HG03066 (cell line): ENCODE results near the gene AP1M1.

Source experiments
- ATAC-seq: cut with Tn5 transposase; IDR thresholded peaks from one replicate; pipeline ENCODE4 v1.9.1; 2021; ENCODE audit warnings: low read depth; ENCODE audit not compliant: unreplicated experiment

Gene AP1M1

GRCh38 chr19:16207063-16207462 lies 9.4 kb downstream of the AP1M1 start:
- no peak for ATAC-seq

- ATAC-seq = no peak
Measured at GRCh38 chr19:16207490-16208025, 9.8 kb downstream of the AP1M1 start.

- no peak for ATAC-seq
Measured at GRCh38 chr19:16208064-16208759, 10.5 kb downstream of the AP1M1 start.

- no peak for ATAC-seq
Measured at GRCh38 chr19:16208847-16209665, 11.3 kb downstream of the AP1M1 start.

GRCh38 chr19:16210168-16210567 lies 12.5 kb downstream of the AP1M1 start:
- ATAC-seq = no peak

- no peak for ATAC-seq
Measured at GRCh38 chr19:16213076-16213475, 15.4 kb downstream of the AP1M1 start.

- ATAC-seq = no peak
Measured at GRCh38 chr19:16216744-16217670, 19.3 kb downstream of the AP1M1 start.

DNA sequence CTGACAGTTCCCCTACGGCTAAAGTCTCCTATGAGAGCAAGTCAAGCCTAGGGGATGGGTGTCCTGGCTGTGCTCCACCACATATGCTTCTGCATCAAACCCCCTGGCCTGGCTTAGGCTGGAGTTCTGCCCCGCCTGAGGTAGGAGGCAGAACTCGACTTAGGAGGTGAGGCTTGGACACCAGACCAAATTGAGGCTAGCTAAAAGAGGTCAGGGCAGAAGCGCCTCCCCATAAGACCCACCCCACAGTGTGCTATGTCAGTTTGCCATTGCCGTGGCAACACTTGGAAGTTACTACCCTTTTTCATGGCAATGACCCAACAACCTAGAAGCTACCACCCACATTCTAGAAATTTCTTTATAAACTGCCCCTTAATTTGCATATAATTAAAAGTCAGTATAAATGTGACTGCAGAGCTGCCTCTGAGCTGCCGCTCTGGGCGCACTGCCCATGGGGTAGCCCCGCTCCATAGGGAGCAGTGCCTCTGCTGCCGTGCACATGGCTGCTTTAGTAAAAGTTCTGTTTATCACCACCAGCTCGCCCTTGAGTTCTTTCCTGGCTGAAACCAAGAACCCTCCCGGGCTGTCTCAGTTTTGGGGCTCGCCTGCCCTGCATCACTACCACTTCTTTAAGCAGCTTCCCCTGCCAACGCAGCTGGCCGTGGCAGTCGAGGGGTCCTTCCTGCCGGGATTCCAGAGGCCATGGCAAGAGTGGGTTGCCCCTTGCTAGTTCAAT lies 20.2 kb downstream of the AP1M1 start:
- ATAC-seq = no peak

GRCh38 chr19:16218851-16219250 lies 21.1 kb downstream of the AP1M1 start:
- ATAC-seq = no peak

- no peak for ATAC-seq
Measured at GRCh38 chr19:16222806-16223205, 25.1 kb downstream of the AP1M1 start.

- ATAC-seq = no peak
Measured at GRCh38 chr19:16223746-16224145, 26.0 kb downstream of the AP1M1 start.

DNA sequence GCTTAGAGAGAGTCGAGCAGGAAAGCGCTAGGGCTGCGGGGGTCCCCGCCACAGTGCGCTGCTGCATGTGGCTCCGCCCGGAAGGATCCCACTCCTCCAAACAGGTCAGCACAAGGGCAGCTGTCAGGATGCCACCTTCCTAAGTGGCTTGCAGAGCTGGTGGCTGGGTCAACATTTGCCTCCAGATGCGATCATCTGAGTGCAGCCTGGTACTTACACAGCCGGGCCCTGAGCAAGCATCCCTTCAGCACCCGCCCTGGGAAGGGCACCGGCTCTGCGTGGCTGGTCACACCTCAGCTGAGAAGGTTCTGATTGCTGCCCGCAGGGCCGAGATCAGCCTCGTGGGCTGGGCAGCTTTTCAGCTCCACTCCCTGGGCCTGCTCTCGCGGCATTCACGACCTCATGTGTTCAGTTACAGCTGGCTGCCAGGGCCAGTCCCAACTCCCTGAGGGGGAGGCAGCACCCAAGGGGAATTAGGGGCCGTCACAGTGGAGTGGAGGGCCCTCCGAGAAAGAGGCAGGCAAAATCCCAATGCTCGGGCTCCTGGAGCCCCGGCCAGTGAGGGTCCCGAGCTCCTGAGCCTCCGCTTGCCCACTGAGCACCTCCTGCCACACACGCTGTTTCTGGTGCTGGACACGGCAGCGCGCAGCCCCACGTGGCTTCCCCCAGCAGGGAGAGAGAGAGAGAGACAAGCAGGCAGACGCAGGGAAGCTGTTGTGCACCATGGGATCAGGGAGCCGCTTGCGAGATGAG lies 26.8 kb downstream of the AP1M1 start:
- ATAC-seq = no peak

DNA sequence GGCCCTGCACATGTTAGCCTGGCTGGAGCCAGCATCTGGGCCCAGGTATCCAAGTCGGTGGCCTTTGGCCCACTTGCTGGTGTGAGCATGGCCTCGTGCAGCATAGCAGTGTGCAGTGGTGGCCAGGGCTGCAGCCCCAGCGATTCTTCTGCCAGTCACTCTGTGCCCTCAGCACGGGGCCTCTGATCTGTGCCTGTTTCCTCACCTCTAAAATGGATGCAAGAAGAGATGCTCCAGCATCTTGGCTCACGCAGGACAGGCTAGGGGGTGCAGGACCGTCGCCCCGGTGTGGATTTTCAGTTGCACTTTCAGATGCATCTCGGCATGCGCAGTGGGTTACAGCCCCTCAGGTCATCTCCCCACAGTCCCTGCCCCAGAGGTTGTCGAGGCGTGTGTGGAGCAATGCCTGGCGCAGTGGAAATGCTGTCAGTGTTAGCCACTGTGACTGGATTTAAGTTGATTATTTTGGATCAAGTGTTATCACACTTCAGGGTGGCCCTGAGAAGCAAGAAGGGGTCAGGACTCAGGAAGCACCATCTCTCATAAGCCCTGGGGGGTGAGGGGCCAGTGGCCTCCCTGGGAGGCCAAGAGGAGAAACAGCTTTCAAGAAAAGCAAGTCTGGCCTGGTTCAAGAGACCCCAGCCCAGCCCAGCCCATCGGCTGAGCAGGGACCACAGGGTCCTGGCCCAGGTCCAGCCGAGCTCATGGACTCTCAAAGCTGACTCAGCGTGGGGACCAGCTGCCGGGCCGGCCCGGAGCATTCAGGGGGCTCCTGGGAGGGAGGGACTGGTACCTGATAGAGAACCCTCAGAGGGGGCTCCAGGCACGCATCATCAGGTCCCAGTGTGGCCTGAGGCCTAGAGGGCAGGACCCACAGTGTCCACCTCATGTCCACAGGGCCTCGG lies 27.8 kb downstream of the AP1M1 start:
- no peak for ATAC-seq

DNA sequence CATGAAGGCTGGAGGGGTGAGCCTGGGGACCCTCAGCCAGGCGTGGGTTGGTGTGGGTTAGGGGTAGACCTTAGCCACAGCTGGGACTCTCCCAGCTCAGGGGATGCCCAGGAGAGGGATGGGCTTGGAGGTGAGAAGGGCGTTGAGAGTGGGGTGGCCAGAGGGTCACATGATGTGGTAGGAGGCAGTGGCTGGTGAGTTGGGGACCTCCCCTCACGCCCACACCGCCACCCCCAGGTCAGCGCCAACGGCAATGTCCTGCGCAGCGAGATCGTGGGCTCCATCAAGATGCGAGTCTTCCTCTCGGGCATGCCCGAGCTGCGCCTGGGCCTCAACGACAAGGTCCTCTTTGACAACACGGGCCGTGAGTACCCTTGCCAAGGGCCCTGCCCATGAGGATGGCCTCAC lies 28.5 kb downstream of the AP1M1 start:
- ATAC-seq = no peak

- ATAC-seq = no peak
Measured at GRCh38 chr19:16226878-16227836, 29.4 kb downstream of the AP1M1 start.

DNA sequence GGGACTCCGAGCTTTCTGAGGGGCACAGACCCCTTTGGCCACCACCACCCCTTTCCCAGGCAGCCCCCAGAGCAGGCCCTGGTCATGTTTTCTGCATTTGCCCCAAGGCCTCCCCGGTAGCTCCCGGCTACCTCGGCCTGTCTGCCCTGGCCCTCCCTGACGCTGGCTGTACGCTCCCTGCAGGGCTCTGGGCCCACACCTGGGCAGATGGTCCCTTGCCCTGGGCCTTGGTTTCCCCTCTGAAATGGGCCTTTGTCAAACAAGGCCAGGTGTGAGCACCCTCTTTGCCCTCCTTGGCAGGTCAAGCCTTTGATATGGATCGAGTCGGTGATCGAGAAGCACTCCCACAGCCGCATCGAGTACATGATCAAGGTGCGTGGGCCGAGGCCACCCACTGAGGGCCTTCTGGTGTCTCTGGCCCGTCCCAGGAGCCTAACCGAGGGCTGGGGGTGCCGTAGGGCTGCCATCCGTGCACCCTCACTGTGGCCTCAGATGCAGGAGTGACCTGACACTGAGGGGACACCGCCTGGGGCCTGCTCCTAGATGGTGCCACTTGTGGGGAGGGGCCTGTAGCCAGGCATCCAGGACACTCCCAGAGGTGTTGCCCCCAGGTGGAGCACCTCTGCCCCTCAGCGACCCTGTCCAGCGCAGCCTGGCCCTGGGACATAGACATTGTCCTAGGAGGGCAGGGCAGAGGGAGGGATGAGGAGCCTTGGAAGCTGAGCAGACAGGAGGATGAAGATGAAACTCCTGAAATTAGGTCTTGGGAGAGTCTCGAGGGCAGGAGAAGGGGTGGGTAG lies 30.3 kb downstream of the AP1M1 start:
- ATAC-seq = no peak
